Neuron (in vitro differentiated cells): Measurements from ENCODE around the gene PIK3R2.

Experiments used
- H2AFZ ChIP-seq: one replicate; pipeline ENCODE4 v1.6.1; 2013; ENCODE audit warnings: low read depth, mild to moderate bottlenecking, inconsistent platforms, low read length, moderate library complexity
- H3K27me3 ChIP-seq: one replicate; pipeline ENCODE4 v1.6.1; 2013; ENCODE audit warnings: low read length; ENCODE audit not compliant: insufficient read depth
- H3K36me3 ChIP-seq: one replicate; pipeline ENCODE4 v1.6.1; 2013; ENCODE audit warnings: low read length; ENCODE audit not compliant: insufficient read depth
- H3K4me1 ChIP-seq: one replicate; pipeline ENCODE4 v1.6.1; 2013; ENCODE audit warnings: low read length; ENCODE audit not compliant: insufficient read depth
- H3K4me3 ChIP-seq: 2 replicates; pipeline ENCODE4 v1.5.1; 2013; ENCODE audit warnings: mild to moderate bottlenecking, low read length, moderate library complexity
- H3K9me3 ChIP-seq: one replicate; pipeline ENCODE4 v1.6.1; 2013; ENCODE audit warnings: low read length

Gene PIK3R2

DNA sequence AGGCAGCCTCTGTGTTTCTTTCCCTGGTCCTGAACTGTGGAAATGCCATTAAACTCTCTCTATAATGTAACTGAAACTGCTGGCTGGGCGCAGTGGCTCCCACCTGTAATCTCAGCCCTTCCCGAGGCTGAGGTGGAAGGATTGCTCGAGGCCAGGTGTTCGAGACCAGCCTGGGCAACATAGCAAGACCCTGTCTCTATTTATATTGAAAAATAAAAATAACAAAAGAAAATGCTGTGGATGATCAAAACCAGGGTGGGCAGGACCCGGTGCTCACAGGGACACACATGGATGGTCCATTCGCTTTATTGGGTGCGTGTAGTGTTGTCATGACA, 43.5 kb downstream of the PIK3R2 start:
- no peaks in the 10 kb centered on the region for H3K9me3 ChIP-seq
- H3K36me3 ChIP-seq, result peaks cover 25% of the 10 kb centered on the region
- no peak overlapping the region for H3K4me3 ChIP-seq
- H3K4me1 ChIP-seq, result peaks cover 14% of the 10 kb centered on the region
- no peaks in the 10 kb centered on the region for H3K27me3 ChIP-seq
- H2AFZ ChIP-seq, result no peak overlapping the region

GRCh38 chr19:18197306-18197705, 44.3 kb downstream of the PIK3R2 start:
- H3K4me3 ChIP-seq, result no peak overlapping the region
- H3K9me3 ChIP-seq, result no peaks in the 10 kb centered on the region
- H2AFZ ChIP-seq, result no peak overlapping the region
- H3K27me3 ChIP-seq, result no peaks in the 10 kb centered on the region
- H3K36me3 ChIP-seq, result peaks cover 25% of the 10 kb centered on the region
- H3K4me1 ChIP-seq, result peaks cover 11% of the 10 kb centered on the region

DNA sequence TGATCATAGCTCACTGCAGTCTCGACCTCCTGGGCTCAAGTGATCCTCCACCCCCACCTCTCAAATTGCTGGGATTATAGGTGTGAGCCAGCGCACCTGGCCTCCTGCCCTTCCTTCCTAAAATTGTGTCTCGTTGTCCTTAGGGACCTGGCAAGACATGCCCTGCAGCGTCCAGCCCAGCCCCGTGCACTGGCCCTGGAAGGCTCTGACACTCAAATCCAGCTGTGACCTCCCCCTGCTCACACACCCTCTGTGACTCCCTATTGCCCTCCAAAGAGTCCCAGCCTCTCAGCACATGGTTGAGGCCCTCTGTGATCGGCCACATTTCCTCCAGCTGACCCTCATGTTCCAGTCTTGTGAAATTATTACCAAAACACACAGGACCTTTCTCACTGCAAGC, 45.0 kb downstream of the PIK3R2 start:
- H3K36me3 ChIP-seq, result peaks cover 25% of the 10 kb centered on the region
- H3K4me3 ChIP-seq, result no peak overlapping the region
- no peaks in the 10 kb centered on the region for H3K9me3 ChIP-seq
- peaks cover 10% of the 10 kb centered on the region for H3K4me1 ChIP-seq
- no peaks in the 10 kb centered on the region for H3K27me3 ChIP-seq
- no peak overlapping the region for H2AFZ ChIP-seq

- peaks cover 25% of the 10 kb centered on the region for H3K36me3 ChIP-seq
- H3K27me3 ChIP-seq, result no peaks in the 10 kb centered on the region
- no peak overlapping the region for H2AFZ ChIP-seq
- H3K9me3 ChIP-seq, result no peaks in the 10 kb centered on the region
- H3K4me3 ChIP-seq, result no peak overlapping the region
- peaks cover 14% of the 10 kb centered on the region for H3K4me1 ChIP-seq
Measured at GRCh38 chr19:18198374-18198773, 45.4 kb downstream of the PIK3R2 start.

DNA sequence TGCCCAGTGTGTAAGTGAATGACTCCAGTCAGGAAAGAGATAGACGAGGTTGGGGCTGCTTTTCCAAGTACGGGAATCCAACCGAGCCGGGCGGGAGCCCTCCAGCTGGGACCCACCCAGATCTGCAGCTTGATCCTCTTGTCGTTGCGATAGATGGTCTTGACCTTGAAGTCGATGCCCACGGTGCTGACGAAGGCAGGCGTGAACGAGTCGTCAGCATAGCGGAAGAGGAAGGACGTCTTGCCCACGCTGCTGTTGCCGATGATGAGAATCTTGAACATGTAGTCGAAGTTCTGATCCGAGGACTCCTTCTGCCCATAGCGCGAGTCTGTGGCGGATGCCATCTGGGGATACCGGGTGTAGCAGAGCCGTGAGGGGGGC, 49.4 kb downstream of the PIK3R2 start:
- Histone ChIP-seq H3K4me3 (no peak overlapping the region), H3K9me3 (no peaks in the 10 kb centered on the region), H3K4me1 (peaks cover 13% of the 10 kb centered on the region), H2AFZ (no peak overlapping the region), H3K36me3 (peaks cover 17% of the 10 kb centered on the region), H3K27me3 (no peaks in the 10 kb centered on the region)

GRCh38 chr19:18202778-18203407, 49.9 kb downstream of the PIK3R2 start:
- Histone ChIP-seq H3K36me3 (peaks cover 12% of the 10 kb centered on the region), H3K27me3 (no peaks in the 10 kb centered on the region), H3K9me3 (no peaks in the 10 kb centered on the region), H3K4me3 (peak overlapping the region; percentile 64), H3K4me1 (peaks cover 13% of the 10 kb centered on the region), H2AFZ (no peak overlapping the region)

- Histone ChIP-seq H2AFZ (peak overlapping the region; percentile 15), H3K36me3 (peaks cover 6% of the 10 kb centered on the region), H3K4me3 (peak overlapping the region; percentile 64), H3K9me3 (no peaks in the 10 kb centered on the region), H3K27me3 (no peaks in the 10 kb centered on the region), H3K4me1 (peaks cover 13% of the 10 kb centered on the region)
Measured at GRCh38 chr19:18203408-18203862, 50.5 kb downstream of the PIK3R2 start.

DNA sequence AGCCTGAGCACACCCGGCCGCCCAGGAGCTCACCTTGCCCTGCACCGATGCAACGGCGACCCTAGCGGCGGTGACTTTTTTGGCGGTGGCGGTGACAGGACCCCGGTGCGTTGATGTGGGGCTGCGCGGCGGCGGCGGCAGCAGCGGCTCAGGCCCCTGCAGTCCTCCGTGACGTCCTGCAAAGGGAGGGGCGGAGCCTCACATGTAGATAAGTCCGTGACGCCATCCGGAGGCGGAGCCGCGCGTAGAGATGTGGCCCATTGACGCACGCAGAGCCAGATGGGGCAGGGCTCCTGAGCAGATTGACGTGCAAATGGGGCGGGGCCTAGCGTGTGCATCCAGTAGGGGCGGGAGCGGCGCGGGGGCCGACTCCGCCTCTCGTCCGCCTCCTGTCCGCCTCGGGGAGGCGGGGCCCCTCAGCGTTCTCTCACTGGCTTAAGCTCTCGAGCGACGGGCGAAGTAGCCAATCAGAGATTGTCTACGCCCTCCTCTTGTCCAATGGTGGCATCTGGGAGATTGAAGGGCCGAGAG, 51.0 kb downstream of the PIK3R2 start, which contains the start of gene RAB3A:
Gene RAB3A (minus strand): TSS at position 180 of the 531 bp plus-strand sequence. CDS start 1,302 bp downstream, outside the sequence.
- Histone ChIP-seq H2AFZ (peak within 1 kb of the TSS; percentile 91), H3K36me3 (peaks cover 1% of the 10 kb centered on the region), H3K27me3 (no peaks in the 10 kb centered on the region), H3K9me3 (no peaks in the 10 kb centered on the region), H3K4me1 (peaks cover 13% of the 10 kb centered on the region), H3K4me3 (peak within 1 kb of the TSS; percentile 64)

DNA sequence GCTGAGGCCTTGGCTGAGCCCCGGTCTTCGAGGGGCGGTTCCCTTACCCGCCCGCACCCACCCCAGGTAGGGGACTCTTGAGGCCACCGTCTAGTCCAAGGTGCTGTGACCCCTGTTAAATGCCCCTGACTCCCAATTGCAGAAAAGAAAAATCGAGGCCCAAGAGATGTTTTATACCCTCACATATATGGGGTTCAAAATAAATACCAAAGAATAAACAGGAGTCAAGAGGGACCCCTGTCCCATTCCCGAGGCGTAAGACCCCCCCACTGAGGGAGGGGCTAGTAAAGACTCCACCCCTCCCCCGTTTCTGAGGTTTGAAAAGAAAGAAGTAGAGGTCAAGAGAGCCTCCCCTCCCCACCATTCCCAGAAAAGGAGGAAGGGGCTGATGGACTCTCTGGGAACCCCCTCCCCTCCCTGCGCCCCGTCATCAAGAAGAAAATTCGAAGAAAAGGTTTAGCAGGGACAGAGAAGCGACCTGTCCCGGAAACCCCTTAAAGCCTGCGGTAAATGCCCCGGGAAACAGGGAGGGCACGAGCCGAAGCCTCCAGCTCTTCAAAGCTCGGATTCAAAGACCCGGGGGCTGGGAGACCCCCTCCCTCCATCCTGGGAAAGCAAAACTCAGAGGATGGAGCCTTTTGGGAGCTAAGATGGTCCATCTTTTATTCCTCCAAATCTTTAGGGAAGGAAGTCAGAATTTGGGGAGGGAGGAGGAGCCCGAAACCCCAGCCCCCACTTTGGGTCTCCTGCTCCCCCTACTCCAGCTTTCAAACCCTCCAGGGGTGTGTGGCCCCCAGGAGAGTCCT, 51.6 kb downstream of the PIK3R2 start:
- no peaks in the 10 kb centered on the region for H3K9me3 ChIP-seq
- no peaks in the 10 kb centered on the region for H3K36me3 ChIP-seq
- peaks cover 13% of the 10 kb centered on the region for H3K4me1 ChIP-seq
- H3K27me3 ChIP-seq, result no peaks in the 10 kb centered on the region
- peak overlapping the region; percentile 91 for H2AFZ ChIP-seq
- peak overlapping the region; percentile 64 for H3K4me3 ChIP-seq

DNA sequence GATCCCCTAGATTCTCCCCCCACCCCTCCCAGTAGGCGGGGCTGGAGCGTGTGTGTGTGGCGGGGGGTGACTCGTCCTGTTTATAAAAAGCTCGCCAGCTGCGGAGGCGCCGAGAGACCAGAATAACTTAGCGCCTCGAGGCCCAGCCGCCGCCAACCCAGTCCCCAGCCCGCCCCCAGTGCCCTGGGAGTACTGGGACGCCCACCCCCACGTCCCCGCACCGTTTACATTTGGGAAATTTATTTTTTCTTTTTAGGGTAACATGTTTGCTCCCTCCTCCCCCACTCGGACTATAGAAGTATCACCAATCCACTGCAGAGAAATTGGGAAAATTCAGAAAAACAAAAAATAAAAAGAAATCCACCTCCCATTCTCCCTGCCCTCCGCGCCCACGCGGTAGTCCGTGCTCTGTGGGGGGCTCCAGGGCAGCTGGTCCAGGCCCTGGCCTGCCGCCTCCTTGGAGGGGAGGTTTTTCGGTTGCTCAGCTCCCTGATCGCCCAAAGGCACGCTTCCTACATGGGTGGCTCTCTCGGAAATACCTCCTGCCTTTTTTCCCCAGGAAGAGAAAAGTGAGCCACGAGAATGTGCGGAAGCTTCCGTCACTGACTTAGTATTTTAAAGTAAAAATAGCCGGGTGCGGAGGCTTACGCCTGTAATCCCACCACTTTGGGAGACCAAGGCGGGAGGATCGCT, 52.4 kb downstream of the PIK3R2 start:
- Histone ChIP-seq H3K4me1 (peaks cover 13% of the 10 kb centered on the region), H3K27me3 (no peaks in the 10 kb centered on the region), H2AFZ (peak overlapping the region; percentile 91), H3K9me3 (no peaks in the 10 kb centered on the region), H3K4me3 (peak overlapping the region; percentile 64), H3K36me3 (no peaks in the 10 kb centered on the region)

DNA sequence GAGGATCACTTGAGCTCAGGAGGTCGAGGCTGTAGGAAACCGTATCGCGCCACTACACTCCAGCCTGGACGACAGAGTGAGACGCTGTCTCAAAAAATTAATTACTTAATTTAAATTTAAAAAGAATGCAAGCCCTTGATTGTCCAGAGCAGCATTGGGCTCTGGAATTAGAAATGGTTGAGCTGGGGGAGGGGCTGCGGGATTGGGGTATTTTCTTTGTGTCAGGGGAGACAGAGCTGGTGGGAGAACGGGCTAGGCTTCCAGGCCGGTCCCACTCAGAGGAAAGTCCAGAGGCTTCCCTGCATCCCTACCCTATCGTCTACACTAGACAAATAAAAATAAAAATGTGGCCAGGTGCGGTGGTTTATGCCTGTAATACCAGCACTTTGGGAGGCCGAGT, 53.1 kb downstream of the PIK3R2 start:
- Histone ChIP-seq H3K9me3 (no peaks in the 10 kb centered on the region), H3K27me3 (no peaks in the 10 kb centered on the region), H3K4me1 (peaks cover 13% of the 10 kb centered on the region), H2AFZ (no peak overlapping the region), H3K36me3 (no peaks in the 10 kb centered on the region), H3K4me3 (peak overlapping the region; percentile 64)

- H3K4me3 ChIP-seq, result no peak overlapping the region
- H3K36me3 ChIP-seq, result no peaks in the 10 kb centered on the region
- peaks cover 9% of the 10 kb centered on the region for H3K4me1 ChIP-seq
- H2AFZ ChIP-seq, result no peak overlapping the region
- H3K9me3 ChIP-seq, result no peaks in the 10 kb centered on the region
- H3K27me3 ChIP-seq, result no peaks in the 10 kb centered on the region
Measured at GRCh38 chr19:18208098-18208951, 55.4 kb downstream of the PIK3R2 start.
